ENCODE data around the gene RALGAPB. TPM values are rescaled to one million over a fixed set of nuclear protein-coding genes. Genes with fewer than 3 reads are reported as not detected.

RALGAPB gene
- total and polyA plus RNA-seq, 2 of the 13 experiments (the other 11 are each of a cell fraction or from before 2014, with no cell fraction given): 17.6 to 30.6 TPM

DNA sequence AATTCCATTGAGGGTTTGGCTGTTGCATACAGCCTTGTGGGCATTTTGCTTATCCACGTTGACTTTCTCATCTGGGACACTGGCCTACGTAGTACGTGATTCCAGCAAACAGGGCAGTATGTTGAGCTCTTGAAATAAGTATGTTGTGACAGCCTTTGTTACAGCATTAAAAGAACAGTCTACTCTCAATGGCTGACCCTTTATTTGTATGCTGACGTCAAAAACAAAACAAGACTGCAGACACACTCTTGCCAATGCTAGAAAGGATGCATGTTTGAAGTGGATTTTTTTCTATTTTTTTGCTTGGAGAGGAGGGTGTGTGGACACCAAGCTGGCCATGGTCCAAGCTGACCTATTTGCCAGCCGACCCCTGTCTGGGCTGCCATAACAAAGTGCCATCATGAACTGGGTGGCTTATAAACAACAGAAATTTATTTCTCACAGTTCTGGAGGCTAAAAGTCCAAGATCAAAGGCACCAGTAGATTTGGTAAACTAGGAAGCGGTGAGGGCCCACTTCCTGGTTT is 26.7 kb upstream of the RALGAPB start (continued):
- TF ChIP-seq ZNF773 (CRISPR knock-in tag; IDR thresholded peaks at IDR 0.05; ENCODE audit: borderline replicate concordance) (no peak), ZNF878 (CRISPR knock-in tag; IDR thresholded peaks at IDR 0.05) (0 out of 2 replicates have a peak, but pooled peaks have one; percentile 36), CREM (IDR thresholded peaks at IDR 0.05) (no peak), CREM (CRISPR knock-in tag; IDR thresholded peaks at IDR 0.05) (no peak), HNRNPL (IDR thresholded peaks at IDR 0.05; ENCODE audit: low read depth, low read length) (no peak), AGO1 (IDR thresholded peaks at IDR 0.05; ENCODE audit: low read depth, low read length, poor library complexity, severe bottlenecking) (no peak)
- TF ChIP-seq, protein P1, sequence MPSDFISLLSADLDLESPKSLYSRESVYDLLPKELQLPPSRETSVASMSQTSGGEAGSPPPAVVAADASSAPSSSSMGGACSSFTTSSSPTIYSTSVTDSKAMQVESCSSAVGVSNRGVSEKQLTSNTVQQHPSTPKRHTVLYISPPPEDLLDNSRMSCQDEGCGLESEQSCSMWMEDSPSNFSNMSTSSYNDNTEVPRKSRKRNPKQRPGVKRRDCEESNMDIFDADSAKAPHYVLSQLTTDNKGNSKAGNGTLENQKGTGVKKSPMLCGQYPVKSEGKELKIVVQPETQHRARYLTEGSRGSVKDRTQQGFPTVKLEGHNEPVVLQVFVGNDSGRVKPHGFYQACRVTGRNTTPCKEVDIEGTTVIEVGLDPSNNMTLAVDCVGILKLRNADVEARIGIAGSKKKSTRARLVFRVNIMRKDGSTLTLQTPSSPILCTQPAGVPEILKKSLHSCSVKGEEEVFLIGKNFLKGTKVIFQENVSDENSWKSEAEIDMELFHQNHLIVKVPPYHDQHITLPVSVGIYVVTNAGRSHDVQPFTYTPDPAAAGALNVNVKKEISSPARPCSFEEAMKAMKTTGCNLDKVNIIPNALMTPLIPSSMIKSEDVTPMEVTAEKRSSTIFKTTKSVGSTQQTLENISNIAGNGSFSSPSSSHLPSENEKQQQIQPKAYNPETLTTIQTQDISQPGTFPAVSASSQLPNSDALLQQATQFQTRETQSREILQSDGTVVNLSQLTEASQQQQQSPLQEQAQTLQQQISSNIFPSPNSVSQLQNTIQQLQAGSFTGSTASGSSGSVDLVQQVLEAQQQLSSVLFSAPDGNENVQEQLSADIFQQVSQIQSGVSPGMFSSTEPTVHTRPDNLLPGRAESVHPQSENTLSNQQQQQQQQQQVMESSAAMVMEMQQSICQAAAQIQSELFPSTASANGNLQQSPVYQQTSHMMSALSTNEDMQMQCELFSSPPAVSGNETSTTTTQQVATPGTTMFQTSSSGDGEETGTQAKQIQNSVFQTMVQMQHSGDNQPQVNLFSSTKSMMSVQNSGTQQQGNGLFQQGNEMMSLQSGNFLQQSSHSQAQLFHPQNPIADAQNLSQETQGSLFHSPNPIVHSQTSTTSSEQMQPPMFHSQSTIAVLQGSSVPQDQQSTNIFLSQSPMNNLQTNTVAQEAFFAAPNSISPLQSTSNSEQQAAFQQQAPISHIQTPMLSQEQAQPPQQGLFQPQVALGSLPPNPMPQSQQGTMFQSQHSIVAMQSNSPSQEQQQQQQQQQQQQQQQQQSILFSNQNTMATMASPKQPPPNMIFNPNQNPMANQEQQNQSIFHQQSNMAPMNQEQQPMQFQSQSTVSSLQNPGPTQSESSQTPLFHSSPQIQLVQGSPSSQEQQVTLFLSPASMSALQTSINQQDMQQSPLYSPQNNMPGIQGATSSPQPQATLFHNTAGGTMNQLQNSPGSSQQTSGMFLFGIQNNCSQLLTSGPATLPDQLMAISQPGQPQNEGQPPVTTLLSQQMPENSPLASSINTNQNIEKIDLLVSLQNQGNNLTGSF (CRISPR knock-in tag; IDR thresholded peaks at IDR 0.05): no peak
